SW 1271 (cell line): ENCODE data around the gene RBM15B.

ENCODE experiments used
- DNase-seq, 2 experiments: peaks; one replicate each; lab custom pipeline; 2025; lab: John Stamatoyannopoulos, UW

The RBM15B gene

GRCh38 chr3:51445544-51446280 is 54.6 kb downstream of the RBM15B start:
- no peak for DNase-seq
